Breast epithelium (tissue), 3 donors: ENCODE results near the gene BPNT1.

ENCODE experiments used
- CTCF ChIP-seq, 3 donors: fragments of 450-650 bp; IDR thresholded peaks; one replicate each; pipeline ENCODE4 v1.5.1; 2016 to 2017; ENCODE audit warnings: antibody characterized with exemption in 3 of 3, mild to moderate bottlenecking in 3 of 3, moderate library complexity in 3 of 3
- POLR2A ChIP-seq: fragments of 450-650 bp; IDR thresholded peaks from one replicate; pipeline ENCODE4 v1.6.1; 2016; ENCODE audit warnings: antibody characterized with exemption, mild to moderate bottlenecking, moderate library complexity
- POLR2AphosphoS5 ChIP-seq, 3 donors: sonication (generic); formaldehyde crosslinking; IDR thresholded peaks; one replicate each; pipeline ENCODE4 v1.6.1; 2017; ENCODE audit warnings: antibody characterized with exemption in 3 of 3

GRCh38 chr1:220121791-220122530 is 32.4 kb upstream of the BPNT1 start:
- TF ChIP-seq CTCF (IDR thresholded peaks at IDR 0.05) = no peak
- no peak for TF ChIP-seq POLR2A
- TF ChIP-seq POLR2AphosphoS5 (IDR thresholded peaks at IDR 0.05) = no peak
